SH-SY5Y (cell line): ENCODE data around the gene ZSCAN4.

Experiments used
- GATA2 ChIP-seq: IDR thresholded peaks from 2 replicates; pipeline ENCODE4 v1.6.1; 2011; ENCODE audit warnings: mild to moderate bottlenecking, low read depth, low read length
- GATA3 ChIP-seq: IDR thresholded peaks from 2 replicates; pipeline ENCODE4 v1.6.1; 2011; ENCODE audit warnings: low read depth, mild to moderate bottlenecking, low read length, moderate library complexity

- TF ChIP-seq GATA3, result no peak
- TF ChIP-seq GATA2, result no peak
These were observed 32.9 kb downstream of the ZSCAN4 start for GRCh38 chr19:57701625-57702024.
